ENCODE data around the gene DYSF. TPM values are rescaled to one million over a fixed set of nuclear protein-coding genes. Genes with fewer than 3 reads are reported as not detected.

DYSF gene
- polyA plus RNA-seq, 4 donors, result 0.67 to 5.0 (median 3.2) TPM

GRCh38 chr2:71612581-71613402 is 159.4 kb downstream of the DYSF start:
- no peak for FAIRE-seq
- no peak for DNase-seq

GRCh38 chr2:71613403-71613952 is 160.1 kb downstream of the DYSF start:
- no peak overlapping the region for H3K27ac ChIP-seq (ENCODE audit: low read depth in 1 of 3, low read length in 2 of 3)
- no peak for DNase-seq
- no peak for FAIRE-seq
- H3K4me3 ChIP-seq (ENCODE audit: low read depth in 1 of 3, low read length in 3 of 3), result no peak overlapping the region
- WGBS, 3 donors, result 90 to 98% (median 92%) methylated on average over 3 of the region's 3 CpGs
- no peaks in the 10 kb centered on the region for H3K27me3 ChIP-seq (ENCODE audit: control insufficient read depth in 3 of 3, insufficient read depth in 3 of 3, low read length in 3 of 3)
- no peaks in the 10 kb centered on the region for H3K9me3 ChIP-seq (ENCODE audit: control insufficient read depth in 2 of 2, insufficient read depth in 1 of 2, low read depth in 1 of 2, low read length in 1 of 2)
- H3K36me3 ChIP-seq (ENCODE audit: control insufficient read depth in 3 of 3, insufficient read depth in 2 of 3, low read depth in 1 of 3, low read length in 3 of 3), result no peaks in the 10 kb centered on the region
- peaks cover 2 to 9% (median 8%) of the 10 kb centered on the region in 3 donors for H3K4me1 ChIP-seq (ENCODE audit: control insufficient read depth in 3 of 3, insufficient read depth in 2 of 3, low read depth in 1 of 3, low read length in 2 of 3)

More at GRCh38 chr2:71612581-71613402, 159.4 kb downstream of the DYSF start:
- H3K27ac ChIP-seq (ENCODE audit: low read depth in 1 of 3, low read length in 2 of 3), result no peak overlapping the region
- H3K4me3 ChIP-seq (ENCODE audit: low read depth in 1 of 3, low read length in 3 of 3), result no peak overlapping the region
- H3K9me3 ChIP-seq (ENCODE audit: control insufficient read depth in 2 of 2, insufficient read depth in 1 of 2, low read depth in 1 of 2, low read length in 1 of 2), result no peaks in the 10 kb centered on the region
- H3K27me3 ChIP-seq (ENCODE audit: control insufficient read depth in 3 of 3, insufficient read depth in 3 of 3, low read length in 3 of 3), result no peaks in the 10 kb centered on the region
- H3K4me1 ChIP-seq (ENCODE audit: control insufficient read depth in 3 of 3, insufficient read depth in 2 of 3, low read depth in 1 of 3, low read length in 2 of 3), result peaks cover 2 to 9% (median 8%) of the 10 kb centered on the region in 3 donors
- no peaks in the 10 kb centered on the region for H3K36me3 ChIP-seq (ENCODE audit: control insufficient read depth in 3 of 3, insufficient read depth in 2 of 3, low read depth in 1 of 3, low read length in 3 of 3)
- WGBS, 3 donors, result 87 to 91% (median 89%) methylated on average over 17 of the region's 17 CpGs

GRCh38 chr2:71613953-71614925 is 160.9 kb downstream of the DYSF start:
- DNase-seq (no peak), FAIRE-seq (no peak)
- Histone ChIP-seq H3K36me3 (ENCODE audit: control insufficient read depth in 3 of 3, insufficient read depth in 2 of 3, low read depth in 1 of 3, low read length in 3 of 3) (no peaks in the 10 kb centered on the region), H3K4me3 (ENCODE audit: low read depth in 1 of 3, low read length in 3 of 3) (no peak overlapping the region), H3K27ac (ENCODE audit: low read depth in 1 of 3, low read length in 2 of 3) (peak overlapping the region in 1 of 3 donors; percentile 47), H3K4me1 (ENCODE audit: control insufficient read depth in 3 of 3, insufficient read depth in 2 of 3, low read depth in 1 of 3, low read length in 2 of 3) (peaks cover 2 to 9% (median 8%) of the 10 kb centered on the region in 3 donors), H3K9me3 (ENCODE audit: control insufficient read depth in 2 of 2, insufficient read depth in 1 of 2, low read depth in 1 of 2, low read length in 1 of 2) (no peaks in the 10 kb centered on the region), H3K27me3 (ENCODE audit: control insufficient read depth in 3 of 3, insufficient read depth in 3 of 3, low read length in 3 of 3) (no peaks in the 10 kb centered on the region)
- 80 to 95% (median 91%) methylated on average over 8 of the region's 8 CpGs for WGBS, 3 donors

- H3K27me3 ChIP-seq (ENCODE audit: control insufficient read depth in 3 of 3, insufficient read depth in 3 of 3, low read length in 3 of 3), result no peaks in the 10 kb centered on the region
- no peak for FAIRE-seq
- WGBS, 3 donors, result 50 to 64% (median 52%) methylated on average over 9 of the region's 9 CpGs
- H3K9me3 ChIP-seq (ENCODE audit: control insufficient read depth in 2 of 2, insufficient read depth in 1 of 2, low read depth in 1 of 2, low read length in 1 of 2), result no peaks in the 10 kb centered on the region
- peaks cover 2 to 9% (median 8%) of the 10 kb centered on the region in 3 donors for H3K4me1 ChIP-seq (ENCODE audit: control insufficient read depth in 3 of 3, insufficient read depth in 2 of 3, low read depth in 1 of 3, low read length in 2 of 3)
- DNase-seq, result peak; percentile 25 to 39
- H3K36me3 ChIP-seq (ENCODE audit: control insufficient read depth in 3 of 3, insufficient read depth in 2 of 3, low read depth in 1 of 3, low read length in 3 of 3), result no peaks in the 10 kb centered on the region
- H3K4me3 ChIP-seq (ENCODE audit: low read depth in 1 of 3, low read length in 3 of 3), result no peak overlapping the region
- peak overlapping the region in 1 of 3 donors; percentile 47 for H3K27ac ChIP-seq (ENCODE audit: low read depth in 1 of 3, low read length in 2 of 3)
Measured at GRCh38 chr2:71614976-71615766, 161.8 kb downstream of the DYSF start.

- Histone ChIP-seq H3K27me3 (ENCODE audit: control insufficient read depth in 3 of 3, insufficient read depth in 3 of 3, low read length in 3 of 3) (no peaks in the 10 kb centered on the region), H3K4me1 (ENCODE audit: control insufficient read depth in 3 of 3, insufficient read depth in 2 of 3, low read depth in 1 of 3, low read length in 2 of 3) (peaks cover 2 to 9% (median 8%) of the 10 kb centered on the region in 3 donors), H3K9me3 (ENCODE audit: control insufficient read depth in 2 of 2, insufficient read depth in 1 of 2, low read depth in 1 of 2, low read length in 1 of 2) (no peaks in the 10 kb centered on the region), H3K36me3 (ENCODE audit: control insufficient read depth in 3 of 3, insufficient read depth in 2 of 3, low read depth in 1 of 3, low read length in 3 of 3) (no peaks in the 10 kb centered on the region), H3K4me3 (ENCODE audit: low read depth in 1 of 3, low read length in 3 of 3) (no peak overlapping the region), H3K27ac (ENCODE audit: low read depth in 1 of 3, low read length in 2 of 3) (peak overlapping the region in 1 of 3 donors; percentile 47)
- DNase-seq (peak in 1 of 2 donors; percentile 53), FAIRE-seq (no peak)
- WGBS, 3 donors, result 76 to 82% (median 81%) methylated on average over 13 of the region's 13 CpGs
Measured at GRCh38 chr2:71615767-71616730, 162.7 kb downstream of the DYSF start.

- Histone ChIP-seq H3K4me3 (ENCODE audit: low read depth in 1 of 3, low read length in 3 of 3) (no peak overlapping the region), H3K27me3 (ENCODE audit: control insufficient read depth in 3 of 3, insufficient read depth in 3 of 3, low read length in 3 of 3) (no peaks in the 10 kb centered on the region), H3K36me3 (ENCODE audit: control insufficient read depth in 3 of 3, insufficient read depth in 2 of 3, low read depth in 1 of 3, low read length in 3 of 3) (no peaks in the 10 kb centered on the region), H3K27ac (ENCODE audit: low read depth in 1 of 3, low read length in 2 of 3) (no peak overlapping the region), H3K9me3 (ENCODE audit: control insufficient read depth in 2 of 2, insufficient read depth in 1 of 2, low read depth in 1 of 2, low read length in 1 of 2) (no peaks in the 10 kb centered on the region), H3K4me1 (ENCODE audit: control insufficient read depth in 3 of 3, insufficient read depth in 2 of 3, low read depth in 1 of 3, low read length in 2 of 3) (peaks cover 2 to 9% (median 8%) of the 10 kb centered on the region in 3 donors)
- FAIRE-seq (no peak), DNase-seq (no peak)
- 89 to 97% (median 93%) methylated on average over 5 of the region's 5 CpGs for WGBS, 3 donors
Measured at GRCh38 chr2:71617266-71617665, 163.9 kb downstream of the DYSF start.
